ENCODE measurements around the gene LBHD1.
"Not testable (repeated sequence)": the region's sequence is repeated elsewhere in the genome, so short reads cannot be mapped to it uniquely, and the experiment has no call there.

Gene LBHD1

GRCh38 chr11:62678433-62678769, 6.3 kb upstream of the LBHD1 start:
- TF ChIP-seq CTCF (IDR thresholded peaks at IDR 0.05; ENCODE audit: low read length, missing control alignments), result no peak
- H3K4me3 ChIP-seq (replicated peaks; ENCODE audit: low read depth, low read length), result peak overlapping the region; percentile 95
- no peak for DNase-seq (ENCODE audit: low read depth)

GRCh38 chr11:62677714-62678113, 5.6 kb upstream of the LBHD1 start:
- no peak for DNase-seq (ENCODE audit: low read depth)
- H3K4me3 ChIP-seq (replicated peaks; ENCODE audit: low read depth, low read length), result peak overlapping the region; percentile 95
- no peak for TF ChIP-seq CTCF (IDR thresholded peaks at IDR 0.05; ENCODE audit: low read length, missing control alignments)

GRCh38 chr11:62677156-62677555, 5.1 kb upstream of the LBHD1 start:
- no peak overlapping the region for H3K4me3 ChIP-seq (replicated peaks; ENCODE audit: low read depth, low read length)
- TF ChIP-seq CTCF (IDR thresholded peaks at IDR 0.05; ENCODE audit: low read length, missing control alignments), result no peak
- DNase-seq (ENCODE audit: low read depth), result no peak

- no peak overlapping the region for H3K4me3 ChIP-seq (replicated peaks; ENCODE audit: low read depth, low read length)
- DNase-seq (ENCODE audit: low read depth), result no peak
- no peak for TF ChIP-seq CTCF (IDR thresholded peaks at IDR 0.05; ENCODE audit: low read length, missing control alignments)
Observed at GRCh38 chr11:62676698-62677097, 4.6 kb upstream of the LBHD1 start.

- H3K4me3 ChIP-seq (replicated peaks; ENCODE audit: low read depth, low read length); DNase-seq (ENCODE audit: low read depth): not testable (repeated sequence)
Observed at GRCh38 chr11:62675415-62675814, 3.3 kb upstream of the LBHD1 start.

GRCh38 chr11:62673196-62673525, 1.1 kb upstream of the LBHD1 start:
- TF ChIP-seq CTCF (IDR thresholded peaks at IDR 0.05; ENCODE audit: low read length, missing control alignments), result no peak
- H3K4me3 ChIP-seq (replicated peaks; ENCODE audit: low read depth, low read length), result no peak overlapping the region
- no peak for DNase-seq (ENCODE audit: low read depth)

GRCh38 chr11:62671236-62671607, 845 bp downstream of the LBHD1 start:
- TF ChIP-seq CTCF (IDR thresholded peaks at IDR 0.05; ENCODE audit: low read length, missing control alignments), result no peak
- DNase-seq (ENCODE audit: low read depth), result no peak
- H3K4me3 ChIP-seq (replicated peaks; ENCODE audit: low read depth, low read length), result peak overlapping the region; percentile 81
